C4-2B (cell line): ENCODE results near the gene DBNDD2.

Experiments
- H3K27ac ChIP-seq: fragments of 450-650 bp; 2 replicates; pipeline ENCODE4 v1.5.1; 2017
- ZFX ChIP-seq: fragments of 450-650 bp; IDR thresholded peaks from 2 replicates; pipeline ENCODE4 v1.6.1; 2017
- TF ChIP-seq, protein P1 (sequence below): fragments of 450-650 bp; conservative IDR thresholded peaks from 2 replicates; pipeline ENCODE4 v1.5.1; 2017; ENCODE audit warnings: mild to moderate bottlenecking

Gene DBNDD2

DNA sequence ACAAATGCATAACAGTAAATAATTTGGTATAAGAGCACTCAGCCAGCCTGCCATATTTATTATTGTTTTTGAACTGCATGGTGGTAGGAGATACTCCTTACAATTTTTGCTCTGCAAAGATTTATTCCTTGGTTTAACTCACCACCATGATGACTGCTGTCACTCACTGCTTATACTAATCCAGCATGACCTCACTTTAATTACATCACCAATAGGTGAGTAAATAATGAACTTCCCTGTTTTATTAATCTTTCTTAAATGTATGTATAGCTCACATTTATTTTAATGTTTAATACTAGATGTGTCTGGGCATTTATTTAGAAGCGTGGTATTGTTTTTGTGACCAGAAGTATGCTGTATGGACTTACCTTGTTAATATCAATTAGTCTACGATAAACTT lies 17.2 kb upstream of the DBNDD2 start:
- H3K27ac ChIP-seq: no peak overlapping the region
- TF ChIP-seq, protein P1, sequence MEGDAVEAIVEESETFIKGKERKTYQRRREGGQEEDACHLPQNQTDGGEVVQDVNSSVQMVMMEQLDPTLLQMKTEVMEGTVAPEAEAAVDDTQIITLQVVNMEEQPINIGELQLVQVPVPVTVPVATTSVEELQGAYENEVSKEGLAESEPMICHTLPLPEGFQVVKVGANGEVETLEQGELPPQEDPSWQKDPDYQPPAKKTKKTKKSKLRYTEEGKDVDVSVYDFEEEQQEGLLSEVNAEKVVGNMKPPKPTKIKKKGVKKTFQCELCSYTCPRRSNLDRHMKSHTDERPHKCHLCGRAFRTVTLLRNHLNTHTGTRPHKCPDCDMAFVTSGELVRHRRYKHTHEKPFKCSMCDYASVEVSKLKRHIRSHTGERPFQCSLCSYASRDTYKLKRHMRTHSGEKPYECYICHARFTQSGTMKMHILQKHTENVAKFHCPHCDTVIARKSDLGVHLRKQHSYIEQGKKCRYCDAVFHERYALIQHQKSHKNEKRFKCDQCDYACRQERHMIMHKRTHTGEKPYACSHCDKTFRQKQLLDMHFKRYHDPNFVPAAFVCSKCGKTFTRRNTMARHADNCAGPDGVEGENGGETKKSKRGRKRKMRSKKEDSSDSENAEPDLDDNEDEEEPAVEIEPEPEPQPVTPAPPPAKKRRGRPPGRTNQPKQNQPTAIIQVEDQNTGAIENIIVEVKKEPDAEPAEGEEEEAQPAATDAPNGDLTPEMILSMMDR: no peak
- TF ChIP-seq ZFX: no peak

DNA sequence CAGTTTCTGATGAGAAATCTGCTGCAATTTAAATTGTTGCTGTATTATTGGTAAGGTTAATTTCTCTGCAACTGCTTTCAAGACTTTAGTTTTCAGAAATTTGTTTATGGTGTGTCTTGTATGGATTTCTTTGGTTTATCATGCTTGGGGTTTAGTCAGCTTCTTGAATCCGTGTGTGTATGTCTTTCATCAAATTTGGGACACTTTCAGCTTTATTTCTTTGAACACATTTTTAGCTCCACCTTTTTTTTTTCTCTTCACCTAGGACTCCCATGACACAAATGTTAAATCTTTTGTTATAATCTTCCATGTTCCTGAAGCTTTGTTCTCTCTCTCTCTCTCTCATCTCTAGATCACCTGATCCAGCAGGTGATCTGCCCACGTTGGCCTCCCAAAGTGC lies 16.5 kb upstream of the DBNDD2 start:
- TF ChIP-seq, protein P1: no peak
- no peak for TF ChIP-seq ZFX
- no peak overlapping the region for H3K27ac ChIP-seq

DNA sequence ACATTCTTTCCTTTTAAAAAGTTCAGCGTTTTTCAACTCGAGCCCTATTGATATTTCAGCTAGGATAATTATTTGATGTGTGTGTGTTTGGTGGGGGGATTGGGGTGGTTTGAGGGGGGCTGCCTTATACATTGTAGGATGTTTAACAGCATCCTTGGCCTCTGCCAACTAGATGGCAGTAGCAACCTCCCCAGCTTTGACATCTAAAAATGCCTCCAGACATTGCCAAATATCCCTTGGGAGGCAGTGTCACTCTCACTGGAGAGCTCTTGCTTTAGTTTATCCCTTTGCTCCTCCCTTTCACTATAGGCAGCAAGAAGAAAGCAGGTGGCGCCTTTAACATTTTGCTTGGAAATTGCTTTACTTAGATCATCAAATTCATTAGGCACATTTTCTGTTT lies 15.4 kb upstream of the DBNDD2 start:
- no peak for TF ChIP-seq ZFX
- TF ChIP-seq, protein P1: peak; percentile 15
- H3K27ac ChIP-seq: no peak overlapping the region

GRCh38 chr20:45394221-45395113 lies 13.6 kb upstream of the DBNDD2 start:
- H3K27ac ChIP-seq: no peak overlapping the region
- TF ChIP-seq, protein P1: no peak
- no peak for TF ChIP-seq ZFX

DNA sequence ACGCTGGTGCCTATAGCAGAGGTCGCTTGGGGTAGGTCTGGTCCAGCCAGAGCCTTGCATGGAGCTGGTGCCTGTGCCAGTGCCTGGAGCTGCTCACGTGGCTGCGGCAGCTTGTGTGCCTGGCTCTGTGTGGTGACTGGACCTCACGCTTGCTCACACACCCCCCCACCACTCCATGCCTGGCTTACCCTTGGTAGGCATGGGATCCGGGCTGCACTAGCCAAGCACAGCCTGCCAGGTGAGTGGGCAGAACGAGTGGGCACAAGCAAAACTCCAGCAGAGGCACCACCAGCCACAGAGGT lies 13.0 kb upstream of the DBNDD2 start:
- no peak overlapping the region for H3K27ac ChIP-seq
- no peak for TF ChIP-seq ZFX
- TF ChIP-seq, protein P1: no peak

DNA sequence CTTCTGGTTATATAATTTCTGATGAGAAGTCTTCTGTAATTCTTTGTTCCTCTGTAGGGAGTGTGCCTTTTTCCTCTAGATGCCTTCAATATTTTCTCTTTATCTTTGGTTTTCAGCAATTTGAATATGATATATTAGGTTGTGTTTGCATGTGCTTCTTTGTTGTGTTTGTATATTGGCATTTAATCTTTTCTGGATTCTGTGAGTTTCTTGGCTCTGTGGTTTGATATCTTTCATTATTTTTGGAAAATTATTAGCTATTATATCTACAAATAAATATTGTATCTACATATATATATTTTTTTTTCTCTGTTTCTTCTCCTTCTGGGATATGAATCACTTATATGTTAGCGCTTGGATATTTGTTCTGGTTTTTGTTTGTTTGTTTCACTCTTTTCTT lies 9.1 kb upstream of the DBNDD2 start:
- no peak for TF ChIP-seq ZFX
- TF ChIP-seq, protein P1: no peak
- H3K27ac ChIP-seq: no peak overlapping the region

DNA sequence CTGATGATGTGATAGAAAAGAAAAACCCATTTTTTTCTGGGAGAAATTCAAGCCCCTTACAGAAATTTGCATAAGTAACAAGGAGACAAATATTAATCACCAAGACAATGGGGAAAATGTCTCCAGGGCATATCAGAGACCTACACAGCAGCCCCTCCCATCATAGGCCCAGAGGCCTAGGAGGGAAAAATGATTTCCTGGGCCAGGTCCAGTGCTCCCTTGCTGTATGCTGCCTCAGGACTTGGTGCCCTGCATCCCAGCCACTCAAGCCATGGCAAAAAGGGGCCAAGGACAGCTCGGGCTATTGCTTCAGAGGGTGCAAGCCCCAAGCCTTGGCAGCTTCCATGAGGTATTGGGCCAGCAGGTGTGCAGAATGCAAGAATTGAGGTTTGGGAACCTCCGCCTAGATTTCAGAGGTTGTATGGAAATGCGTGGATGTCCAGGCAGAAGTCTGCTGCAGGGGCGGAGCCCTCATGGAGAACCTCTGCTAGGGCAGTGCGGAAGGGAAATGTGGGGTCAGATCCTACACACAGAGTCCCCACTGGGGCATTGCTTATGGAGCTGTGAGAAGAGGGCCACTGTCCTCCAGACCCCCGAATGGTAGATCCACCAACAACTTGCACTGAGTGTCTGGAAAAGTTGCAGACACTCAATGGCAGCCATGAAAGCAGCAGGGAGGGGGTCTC lies 7.6 kb upstream of the DBNDD2 start:
- no peak for TF ChIP-seq ZFX
- TF ChIP-seq, protein P1: no peak
- no peak overlapping the region for H3K27ac ChIP-seq
